Dermis microvascular lymphatic vessel endothelial cell (primary cell): ENCODE data around the gene CRYZ. TPM values are rescaled to one million over a fixed set of nuclear protein-coding genes. Genes with fewer than 3 reads are reported as not detected.
"Not testable (repeated sequence)": the region's sequence is repeated elsewhere in the genome, so short reads cannot be mapped to it uniquely, and the experiment has no call there.

Source experiments
- DNase-seq, 2 donors: peaks; one replicate each; pipeline versions ENCODE4 v3.0.0 to v3.0.0-alpha.2; 2010; ENCODE audit warnings: low read depth in 2 of 2
- total RNA-seq: library from RNA; depleted of rRNA; stranded (reverse); fragments of >200 nt; gene quantifications from 2 replicates; pipeline ENCODE4 v1.2.1, GENCODE V29; 2014

The CRYZ gene
- total RNA-seq, 1 donor from 2014 or later: 37.1 TPM

DNA sequence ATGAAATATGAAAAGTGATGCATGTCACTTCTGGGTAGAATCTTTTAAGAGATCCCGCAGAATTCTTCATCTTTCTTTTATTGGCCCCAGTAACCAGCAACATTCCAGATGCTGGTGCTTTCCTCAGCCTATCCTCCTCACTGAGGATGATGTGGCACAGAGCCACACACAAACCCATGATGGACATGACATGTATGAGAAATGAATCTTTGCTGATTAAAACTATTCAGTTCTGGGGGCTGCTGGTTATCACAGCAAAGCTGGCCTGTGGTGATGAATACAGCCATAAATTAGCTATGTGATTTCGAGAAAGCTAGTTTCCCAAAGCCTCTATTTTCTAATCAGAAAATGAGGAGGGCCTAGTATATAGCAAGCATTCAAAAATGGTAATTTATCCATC lies 51.0 kb downstream of the CRYZ start:
- DNase-seq: no peak

DNA sequence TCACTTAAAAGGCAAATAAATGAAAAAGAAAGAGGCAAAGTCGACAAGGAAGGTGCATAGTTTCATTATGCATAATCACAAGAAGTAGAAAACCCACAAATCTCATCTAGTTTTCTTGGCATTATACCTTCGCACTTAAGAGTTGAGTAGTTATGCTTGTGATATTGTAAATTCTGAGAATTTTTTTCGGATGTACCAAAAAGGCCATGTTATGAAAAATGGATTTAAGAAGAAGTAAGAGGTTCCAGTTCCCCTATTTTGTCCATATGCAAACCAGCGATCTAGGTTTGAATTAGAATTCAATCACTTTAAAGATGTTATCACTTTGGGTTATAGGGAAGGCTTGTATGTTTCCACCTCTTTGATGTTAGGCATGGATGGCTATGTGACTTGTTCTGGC lies 51.4 kb downstream of the CRYZ start:
- no peak for DNase-seq

GRCh38 chr1:74681001-74681400 lies 51.8 kb downstream of the CRYZ start:
- no peak for DNase-seq

- no peak for DNase-seq
Observed at GRCh38 chr1:74679811-74680210, 53.0 kb downstream of the CRYZ start.

DNA sequence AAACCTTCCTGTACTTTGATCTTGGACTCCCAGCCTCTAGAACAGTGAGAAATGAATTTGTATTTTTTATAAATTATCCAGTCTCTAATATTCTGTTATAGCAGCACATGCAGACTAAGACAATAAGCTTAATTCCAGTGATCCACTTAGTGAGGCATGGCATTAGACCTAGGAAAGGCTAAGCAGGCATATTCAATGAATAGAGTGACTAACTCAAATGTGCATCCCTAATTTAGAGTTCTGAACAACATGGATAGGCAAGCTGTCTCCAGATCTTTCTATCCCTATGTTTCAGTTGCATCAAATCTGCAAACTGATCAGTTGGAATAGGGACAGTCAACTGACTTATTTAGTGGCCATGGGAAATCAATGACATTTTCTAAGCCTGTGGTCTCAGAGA lies 54.9 kb downstream of the CRYZ start:
- no peak for DNase-seq

- no peak for DNase-seq
Observed at GRCh38 chr1:74674278-74675048, 58.4 kb downstream of the CRYZ start.

- DNase-seq: no peak
Observed at GRCh38 chr1:74673351-74674111, 59.3 kb downstream of the CRYZ start, which contains the start of gene ERICH3. Gene ERICH3 (minus strand): TSS chr1:74673792. CDS start chr1:74673519, 273 bp downstream.

- DNase-seq: not testable (repeated sequence)
Observed at GRCh38 chr1:74670866-74671265, 62.0 kb downstream of the CRYZ start.

Other genes starting within 250 kb of the CRYZ start
- not detected in 2 replicates for gene LRRC53, start 220.4 kb downstream of the CRYZ start, total RNA-seq
- not detected in 2 replicates for gene ERICH3, start 59.3 kb downstream of the CRYZ start, total RNA-seq
- 9.6 and 13.4 TPM in 2 replicates for gene TYW3, start 102 bp upstream of the CRYZ start, total RNA-seq